Measurements from ENCODE around the gene GNAL. TPM values are rescaled to one million over a fixed set of nuclear protein-coding genes. Genes with fewer than 3 reads are reported as not detected.
"Not testable (repeated sequence)": the region's sequence is repeated elsewhere in the genome, so short reads cannot be mapped to it uniquely, and the experiment has no call there.

Gene GNAL
- total and polyA plus RNA-seq, 7 donors: 0.90 to 30.8 (median 5.5) TPM

DNA sequence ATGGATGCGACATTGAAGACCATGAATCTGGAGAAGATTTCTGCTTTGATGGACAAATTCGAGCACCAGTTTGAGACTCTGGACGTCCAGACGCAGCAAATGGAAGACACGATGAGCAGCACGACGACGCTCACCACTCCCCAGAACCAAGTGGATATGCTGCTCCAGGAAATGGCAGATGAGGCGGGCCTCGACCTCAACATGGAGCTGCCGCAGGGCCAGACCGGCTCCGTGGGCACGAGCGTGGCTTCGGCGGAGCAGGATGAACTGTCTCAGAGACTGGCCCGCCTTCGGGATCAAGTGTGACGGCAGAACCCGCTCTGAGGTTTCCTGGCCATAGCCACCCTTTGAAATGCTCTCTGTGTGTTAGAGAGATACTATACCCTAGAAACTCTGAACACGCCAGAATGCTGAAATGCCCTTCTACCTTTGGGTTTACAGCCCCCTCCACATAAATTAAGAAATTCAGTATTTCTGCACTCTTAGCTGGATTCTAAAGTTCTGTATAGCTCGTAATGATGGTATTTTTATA is 162.8 kb downstream of the GNAL start:
- Histone ChIP-seq H3K27me3 (ENCODE audit: insufficient read depth in 3 of 3, low read length in 2 of 3) (no peaks in the 10 kb centered on the region), H3K9me3 (no peaks in the 10 kb centered on the region), H3K36me3 (ENCODE audit: insufficient read depth in 1 of 2, low read depth in 1 of 2) (peaks cover 3 to 18% of the 10 kb centered on the region in 2 donors), H3K27ac (peak overlapping the region; percentile 98), H3K4me1 (peaks cover 17% of the 10 kb centered on the region), H3K4me3 (peak overlapping the region; percentile 91)
- no peak for TF ChIP-seq CTCF (IDR thresholded peaks at IDR 0.05)
- ATAC-seq (peak; percentile 6 to 45 (median 16)), DNase-seq (peak; percentile 44 to 81)
- intact Hi-C loops (cut with DNase I): loop anchor here (2.0 to 10.0 kb wide), 2 partner anchors 129 to 133 kb away; partner anchors contain the start of gene IMPA2 (in 2 of the 2)
- 0% methylated on average over 23 of the region's 23 CpGs for WGBS, 3 donors

DNA sequence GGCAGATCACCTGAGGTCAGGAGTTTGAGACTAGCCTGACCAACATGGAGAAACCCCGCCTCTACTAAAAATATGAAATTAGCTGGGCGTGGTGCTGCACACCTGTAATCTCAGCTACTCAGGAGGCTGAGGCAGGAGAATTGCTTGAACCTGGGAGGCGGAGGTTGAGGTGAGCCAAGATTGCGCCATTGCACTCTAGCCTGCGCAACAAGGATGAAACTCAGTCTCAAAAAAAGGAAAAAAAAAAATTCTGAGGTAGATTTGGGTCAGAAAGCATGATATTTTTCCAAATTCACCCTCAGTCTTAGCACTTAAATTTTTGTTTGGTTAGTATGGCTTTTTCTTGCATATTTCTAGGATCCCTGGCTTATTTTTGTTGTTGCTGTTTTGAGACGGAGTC is 165.5 kb downstream of the GNAL start:
- intact Hi-C loops (cut with DNase I): loop anchor here in 1 of 2 donors (10.0 kb wide), 1 partner anchor 130 kb away; the partner anchor contains the start of gene IMPA2
- H3K27me3 ChIP-seq (ENCODE audit: insufficient read depth in 3 of 3, low read length in 2 of 3): not testable (repeated sequence)
- peak overlapping the region; percentile 98 for H3K27ac ChIP-seq

DNA sequence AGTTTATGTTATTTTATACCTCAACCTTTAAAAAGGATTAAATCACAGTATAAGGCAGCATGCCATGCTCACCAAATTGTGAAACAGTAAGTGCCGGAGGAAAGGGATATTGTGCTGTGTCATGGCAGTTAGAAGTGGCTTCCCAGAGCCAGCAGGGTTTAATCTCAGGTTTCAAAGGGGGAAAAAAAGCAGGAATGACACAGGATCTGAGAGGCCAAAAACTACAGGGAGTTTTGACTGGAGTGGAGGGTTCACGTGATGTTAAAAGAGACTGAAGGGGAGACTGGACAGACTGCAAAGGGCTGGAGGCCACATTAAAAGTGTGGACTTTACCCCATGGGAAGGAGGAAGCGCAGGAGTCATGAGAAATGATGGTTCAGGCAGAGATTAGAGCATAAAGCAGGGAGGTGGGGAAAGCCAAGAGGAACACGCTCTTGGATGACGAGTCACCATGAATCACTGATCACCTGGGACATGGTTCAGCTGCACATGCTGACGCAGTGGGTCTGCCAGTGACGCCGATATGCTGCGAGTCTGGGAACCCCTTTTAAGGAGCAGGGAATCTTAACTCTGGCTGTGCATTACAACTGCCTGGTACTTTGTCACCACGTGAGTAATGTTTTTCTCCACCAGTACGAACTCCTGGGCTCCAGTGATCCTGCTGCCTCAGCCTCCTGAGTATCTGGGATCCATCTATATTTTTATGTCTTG is 168.3 kb downstream of the GNAL start:
- WGBS, 3 donors: 10 to 16% (median 14%) methylated on average over 11 of the region's 11 CpGs
- intact Hi-C loops (cut with DNase I): loop anchor here (5.0 to 10.0 kb wide), 2 partner anchors 50 to 127 kb away; partner anchors contain the start of genes IMPA2 (in 1 of the 2) and MPPE1 (in 1 of the 2)

More for the DNA sequence above, 165.5 kb downstream of the GNAL start:
- H3K36me3 ChIP-seq (ENCODE audit: insufficient read depth in 1 of 2, low read depth in 1 of 2): peaks cover 3 to 18% of the 10 kb centered on the region in 2 donors
- peaks cover 16% of the 10 kb centered on the region for H3K4me1 ChIP-seq
- H3K9me3 ChIP-seq, ATAC-seq, DNase-seq: not testable (repeated sequence)
- H3K4me3 ChIP-seq: peak overlapping the region; percentile 91
- WGBS, 3 donors: 92 to 95% (median 93%) methylated on average over 6 of the region's 6 CpGs

DNA sequence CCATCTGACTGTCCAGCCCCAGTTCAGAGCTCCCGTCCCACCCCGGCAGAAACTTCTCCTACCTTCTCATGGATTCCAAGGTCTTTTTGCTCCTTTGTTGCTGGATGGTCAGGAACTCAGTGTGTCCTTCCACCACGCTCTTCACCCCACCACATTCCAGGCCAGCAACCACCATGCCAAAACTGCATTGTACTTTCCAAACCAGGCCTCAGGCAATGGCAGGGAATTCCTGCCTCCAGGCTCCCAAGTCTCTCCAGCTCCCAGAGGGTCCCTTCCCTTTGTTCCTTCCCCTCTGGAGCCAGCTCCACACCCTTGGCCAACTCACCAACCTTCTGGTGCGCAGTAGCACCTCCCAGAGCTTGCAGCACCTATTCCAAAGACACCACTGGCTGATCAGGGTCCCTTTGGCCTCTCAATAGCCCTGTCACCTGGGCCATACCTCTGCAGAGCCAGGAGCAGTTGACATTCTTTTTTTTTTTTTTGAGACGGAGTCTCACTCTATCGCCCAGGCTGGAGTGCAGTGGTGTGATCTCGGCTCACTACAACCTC is 170.3 kb downstream of the GNAL start:
- no peak for TF ChIP-seq CTCF (IDR thresholded peaks at IDR 0.05)
- Histone ChIP-seq H3K36me3 (ENCODE audit: insufficient read depth in 1 of 2, low read depth in 1 of 2) (peaks cover 3 to 7% of the 10 kb centered on the region in 2 donors), H3K9me3 (no peaks in the 10 kb centered on the region), H3K27ac (peak overlapping the region; percentile 98), H3K4me1 (peaks cover 18% of the 10 kb centered on the region), H3K27me3 (ENCODE audit: insufficient read depth in 3 of 3, low read length in 2 of 3) (no peaks in the 10 kb centered on the region), H3K4me3 (peak overlapping the region; percentile 91)
- intact Hi-C loops (cut with DNase I): loop anchor here (5.0 to 10.0 kb wide), 2 partner anchors 48 to 125 kb away; partner anchors contain the start of genes IMPA2 (in 1 of the 2) and MPPE1 (in 1 of the 2)
- DNase-seq: no peak
- no peak for ATAC-seq
- WGBS, 3 donors: 82 to 93% (median 85%) methylated on average over 6 to 7 of the region's 7 CpGs

More for the DNA sequence above, 168.3 kb downstream of the GNAL start:
- H3K27me3 ChIP-seq (ENCODE audit: insufficient read depth in 3 of 3, low read length in 2 of 3): no peaks in the 10 kb centered on the region
- H3K36me3 ChIP-seq (ENCODE audit: insufficient read depth in 1 of 2, low read depth in 1 of 2): peaks cover 3 to 18% of the 10 kb centered on the region in 2 donors
- peaks cover 18% of the 10 kb centered on the region for H3K4me1 ChIP-seq
- ATAC-seq (peak; percentile 82 to 88 (median 86)), DNase-seq (peak; percentile 85 to 93)
- peak overlapping the region; percentile 98 for H3K27ac ChIP-seq
- no peak for TF ChIP-seq CTCF (IDR thresholded peaks at IDR 0.05)
- H3K9me3 ChIP-seq: no peaks in the 10 kb centered on the region
- H3K4me3 ChIP-seq: peak overlapping the region; percentile 91

All from psoas muscle (tissue), 8 donors.